Left lung (tissue), 10 donors: Measurements from ENCODE around the gene HDAC4. TPM values are rescaled to one million over a fixed set of nuclear protein-coding genes. Genes with fewer than 3 reads are reported as not detected.

ENCODE experiments used
- ATAC-seq: fragments of 200-7000 bp; cut with Tn5 transposase; one replicate; pipeline ENCODE4 v1.9.1; 2020; ENCODE audit warnings: moderate library complexity
- DNase-seq, 4 donors: peaks; one replicate each; pipeline ENCODE4 v3.0.0-alpha.2; 2013 to 2020
- H3K27ac ChIP-seq, 2 donors: fragments of 200-600 bp; sonication (generic) in 1 of 2; one replicate each; pipeline versions ENCODE4 v1.5.0 to v1.8.0; 2020 to 2021
- H3K27me3 ChIP-seq, 2 donors: fragments of 200-600 bp; sonication (generic) in 1 of 2; one replicate each; pipeline versions ENCODE4 v1.5.0 to v1.8.0; 2020 to 2021
- H3K36me3 ChIP-seq, 2 donors: fragments of 200-600 bp; sonication (generic) in 1 of 2; one replicate each; pipeline versions ENCODE4 v1.5.0 to v1.8.0; 2020 to 2021
- H3K4me1 ChIP-seq, 2 donors: fragments of 200-600 bp; one replicate each; pipeline ENCODE4 v1.8.0; 2021
- H3K4me3 ChIP-seq, 2 donors: fragments of 200-600 bp; sonication (generic) in 1 of 2; one replicate each; pipeline versions ENCODE4 v1.5.0 to v1.8.0; 2020 to 2021; ENCODE audit warnings: mild to moderate bottlenecking in 1 of 2
- H3K9me3 ChIP-seq, 2 donors: fragments of 200-600 bp; sonication (generic) in 1 of 2; one replicate each; pipeline versions ENCODE4 v1.5.0 to v1.8.0; 2020 to 2021
- CTCF ChIP-seq, 2 donors: fragments of 200-600 bp; sonication (generic) in 1 of 2; IDR thresholded peaks; one replicate each; pipeline versions ENCODE4 v1.5.0 to v1.8.0; 2021; ENCODE audit warnings: antibody characterized with exemption in 2 of 2
- intact Hi-C, 2 donors: fragments of 100-400 bp; cut with DNase I; formaldehyde crosslinking; loops; one replicate each; pipeline versions ENCODE4 v1.11.2 to v1.14.2; 2022
- polyA plus RNA-seq, 6 donors: library from polyadenylated mRNA; unstranded; fragments of 120-200 nt; gene quantifications; one replicate each; pipeline ENCODE4 v1.2.1, GENCODE V29; 2013; ENCODE audit not compliant: insufficient read length in 6 of 6
- total RNA-seq, 2 donors: library from RNA; stranded (reverse); fragmentation: NEBNext Ultra II Directional; extraction: Animal tissue kit (Norgen Biotek cat#: 25700); gene quantifications; one replicate each; pipeline ENCODE4 v1.2.1, GENCODE V29; 2021
- donor health status: DM: no; HTN: yes; CAD: no.
- donor health status: DM: no; HTN: no; CAD: no.

HDAC4 gene
- total and polyA plus RNA-seq, 8 donors: 9.9 to 36.8 (median 12.8) TPM

DNA sequence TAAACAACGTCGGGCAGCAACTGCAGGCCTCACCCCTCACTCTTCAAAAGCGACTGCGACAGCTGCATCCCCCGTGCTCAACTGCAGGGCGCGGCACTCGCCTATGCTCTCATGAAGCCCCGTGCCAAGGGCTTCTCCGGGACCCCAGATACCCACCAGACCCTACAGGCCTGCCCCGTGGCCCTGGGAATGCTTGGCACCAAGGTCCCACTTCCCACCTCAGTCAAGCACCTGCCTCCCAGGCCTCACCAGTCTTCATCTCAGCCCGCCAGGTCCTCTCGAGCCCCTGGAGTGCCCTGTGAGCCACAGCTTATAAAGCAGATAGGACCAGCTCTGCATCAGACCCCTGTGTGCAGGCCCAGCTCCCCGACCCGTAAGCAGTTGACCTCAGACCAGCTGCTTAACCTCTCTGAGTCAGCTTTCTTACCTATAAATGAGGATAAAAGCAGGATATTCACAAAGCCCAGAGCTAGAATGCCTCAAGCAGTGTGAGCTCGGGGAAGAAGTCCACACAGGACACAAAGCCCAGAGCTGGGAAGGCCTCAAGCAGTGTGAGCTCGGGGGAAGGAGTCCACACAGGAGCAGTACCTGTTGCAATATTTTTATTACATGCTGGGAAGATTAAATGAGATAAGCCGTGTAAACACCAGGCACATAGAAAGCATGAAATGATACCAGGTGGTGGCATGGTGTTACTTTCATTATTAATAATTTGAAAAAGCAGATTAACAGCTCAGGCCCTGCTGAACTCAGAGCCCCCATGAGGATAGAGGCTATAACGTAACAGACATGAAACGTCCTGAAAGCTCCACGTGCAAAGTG, 96.9 kb downstream of the HDAC4 start:
- Histone ChIP-seq H3K4me3 (no peak overlapping the region), H3K36me3 (no peaks in the 10 kb centered on the region), H3K27ac (no peak overlapping the region), H3K27me3 (no peaks in the 10 kb centered on the region), H3K4me1 (peaks cover 0 to 19% of the 10 kb centered on the region in 2 donors), H3K9me3 (no peaks in the 10 kb centered on the region)
- DNase-seq (no peak), ATAC-seq (no peak)
- TF ChIP-seq CTCF (IDR thresholded peaks at IDR 0.05): no peak
- intact Hi-C loops: no loop called here

GRCh38 chr2:239302808-239303557, 97.8 kb downstream of the HDAC4 start:
- Histone ChIP-seq H3K27ac (no peak overlapping the region), H3K4me1 (peaks cover 0 to 10% of the 10 kb centered on the region in 2 donors), H3K27me3 (no peaks in the 10 kb centered on the region), H3K36me3 (no peaks in the 10 kb centered on the region), H3K9me3 (no peaks in the 10 kb centered on the region), H3K4me3 (no peak overlapping the region)
- DNase-seq (no peak), ATAC-seq (peak; percentile 51)
- intact Hi-C loops: no loop called here
- TF ChIP-seq CTCF (IDR thresholded peaks at IDR 0.05): no peak

- no peak overlapping the region for H3K4me3 ChIP-seq
- no peaks in the 10 kb centered on the region for H3K36me3 ChIP-seq
- no peak for TF ChIP-seq CTCF (IDR thresholded peaks at IDR 0.05)
- no peaks in the 10 kb centered on the region for H3K27me3 ChIP-seq
- peaks cover 0 to 7% of the 10 kb centered on the region in 2 donors for H3K4me1 ChIP-seq
- intact Hi-C loops: no loop called here
- no peak for DNase-seq
- no peak overlapping the region for H3K27ac ChIP-seq
- H3K9me3 ChIP-seq: no peaks in the 10 kb centered on the region
- no peak for ATAC-seq
These were observed 98.6 kb downstream of the HDAC4 start for GRCh38 chr2:239302083-239302807.

DNA sequence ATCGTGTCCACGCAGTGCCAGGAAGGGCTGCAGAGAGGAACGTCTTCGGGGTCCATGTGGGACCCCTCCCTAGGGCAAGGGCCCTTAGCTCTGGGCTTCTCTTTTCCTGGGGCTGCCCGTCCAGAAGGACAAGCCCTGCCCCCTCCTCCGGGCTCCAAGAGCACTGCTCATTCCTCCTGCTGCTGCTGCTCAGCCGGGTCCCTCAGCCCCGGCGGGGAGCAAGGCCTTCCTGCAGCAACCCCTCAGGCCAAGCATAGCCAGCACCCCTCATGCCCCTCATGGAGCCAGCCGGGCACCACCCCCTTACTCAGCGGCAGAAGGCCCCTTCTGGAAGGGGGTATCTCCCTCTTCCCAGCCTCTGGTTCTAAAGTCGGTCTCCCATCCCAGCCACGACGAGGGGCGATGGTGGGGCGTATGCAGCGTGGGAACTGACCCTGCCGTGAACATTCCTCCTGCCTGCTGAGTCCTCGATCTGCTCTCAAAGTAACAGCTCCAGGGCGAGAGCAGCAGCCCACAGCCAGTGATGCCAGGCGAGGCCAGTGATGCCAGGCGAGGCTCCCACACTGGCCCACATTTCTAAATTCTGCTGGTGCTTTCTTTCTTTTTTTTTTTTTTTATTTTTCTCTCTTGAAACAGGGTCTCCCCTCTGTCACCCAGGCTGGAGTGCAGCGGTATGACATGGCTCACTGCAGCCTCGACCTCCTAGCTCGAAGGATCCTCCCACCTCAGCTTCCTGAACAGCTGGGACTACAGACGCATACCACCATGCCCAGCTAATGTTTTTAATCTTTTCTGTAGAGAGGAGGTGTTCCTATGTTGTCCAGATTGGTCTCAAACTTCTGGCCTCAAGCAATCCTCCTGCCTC, 99.7 kb downstream of the HDAC4 start:
- H3K27ac ChIP-seq: no peak overlapping the region
- intact Hi-C loops: no loop called here
- DNase-seq: peak in 2 of 4 donors; percentile 28 to 65
- H3K27me3 ChIP-seq: no peaks in the 10 kb centered on the region
- ATAC-seq: no peak
- H3K36me3 ChIP-seq: no peaks in the 10 kb centered on the region
- TF ChIP-seq CTCF (IDR thresholded peaks at IDR 0.05): no peak
- no peaks in the 10 kb centered on the region for H3K9me3 ChIP-seq
- no peak overlapping the region for H3K4me3 ChIP-seq
- peaks cover 5 to 14% of the 10 kb centered on the region in 2 donors for H3K4me1 ChIP-seq
